ENCODE measurements around the gene SCAF4.
"Not testable (repeated sequence)": the region's sequence is repeated elsewhere in the genome, so short reads cannot be mapped to it uniquely, and the experiment has no call there.

Gene SCAF4

DNA sequence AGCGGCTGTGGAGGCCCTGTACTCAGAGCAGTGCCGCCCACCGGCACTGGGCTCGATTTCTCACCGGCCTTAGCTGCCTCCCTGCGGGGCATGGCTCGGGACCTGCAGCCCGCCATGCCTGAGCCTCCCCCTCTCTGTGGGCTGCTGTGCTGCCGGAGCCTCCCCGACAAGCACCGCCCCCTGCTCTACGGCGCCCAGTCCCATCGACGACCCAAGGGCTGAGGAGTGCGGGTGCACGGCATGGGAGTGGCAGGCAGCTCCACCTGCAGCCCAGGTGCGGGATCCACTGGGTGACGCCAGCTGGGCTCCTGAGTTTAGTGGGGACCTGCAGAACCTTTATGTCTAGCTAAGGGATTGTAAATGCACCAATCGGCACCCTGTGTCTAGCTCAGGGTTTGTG lies 77.6 kb downstream of the SCAF4 start:
- TF ChIP-seq ZFX (IDR thresholded peaks at IDR 0.05), result no peak
- TF ChIP-seq, protein P1, sequence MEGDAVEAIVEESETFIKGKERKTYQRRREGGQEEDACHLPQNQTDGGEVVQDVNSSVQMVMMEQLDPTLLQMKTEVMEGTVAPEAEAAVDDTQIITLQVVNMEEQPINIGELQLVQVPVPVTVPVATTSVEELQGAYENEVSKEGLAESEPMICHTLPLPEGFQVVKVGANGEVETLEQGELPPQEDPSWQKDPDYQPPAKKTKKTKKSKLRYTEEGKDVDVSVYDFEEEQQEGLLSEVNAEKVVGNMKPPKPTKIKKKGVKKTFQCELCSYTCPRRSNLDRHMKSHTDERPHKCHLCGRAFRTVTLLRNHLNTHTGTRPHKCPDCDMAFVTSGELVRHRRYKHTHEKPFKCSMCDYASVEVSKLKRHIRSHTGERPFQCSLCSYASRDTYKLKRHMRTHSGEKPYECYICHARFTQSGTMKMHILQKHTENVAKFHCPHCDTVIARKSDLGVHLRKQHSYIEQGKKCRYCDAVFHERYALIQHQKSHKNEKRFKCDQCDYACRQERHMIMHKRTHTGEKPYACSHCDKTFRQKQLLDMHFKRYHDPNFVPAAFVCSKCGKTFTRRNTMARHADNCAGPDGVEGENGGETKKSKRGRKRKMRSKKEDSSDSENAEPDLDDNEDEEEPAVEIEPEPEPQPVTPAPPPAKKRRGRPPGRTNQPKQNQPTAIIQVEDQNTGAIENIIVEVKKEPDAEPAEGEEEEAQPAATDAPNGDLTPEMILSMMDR (conservative IDR thresholded peaks at IDR 0.05), result no peak
- H3K27ac ChIP-seq, result no peak overlapping the region

DNA sequence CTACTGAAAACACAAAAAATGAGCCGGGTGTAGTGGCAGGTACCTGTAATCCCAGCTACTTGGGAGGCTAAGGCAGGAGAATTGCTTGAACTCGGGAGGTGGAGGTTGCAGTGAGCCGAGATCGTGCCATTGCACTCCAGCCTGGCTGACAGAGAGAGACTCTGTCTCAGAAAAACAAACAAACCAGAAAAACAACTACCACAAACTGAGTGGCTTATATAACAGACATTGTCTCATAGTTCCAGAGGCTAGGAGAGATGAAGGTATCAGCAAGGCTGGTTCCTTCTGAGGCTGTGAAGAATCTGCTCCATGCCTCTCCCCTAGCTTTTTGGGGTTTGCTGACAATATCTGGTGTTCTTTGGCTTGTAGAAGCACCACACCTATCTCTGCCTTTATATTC lies 80.4 kb downstream of the SCAF4 start:
- H3K27ac ChIP-seq, result not testable (repeated sequence)

DNA sequence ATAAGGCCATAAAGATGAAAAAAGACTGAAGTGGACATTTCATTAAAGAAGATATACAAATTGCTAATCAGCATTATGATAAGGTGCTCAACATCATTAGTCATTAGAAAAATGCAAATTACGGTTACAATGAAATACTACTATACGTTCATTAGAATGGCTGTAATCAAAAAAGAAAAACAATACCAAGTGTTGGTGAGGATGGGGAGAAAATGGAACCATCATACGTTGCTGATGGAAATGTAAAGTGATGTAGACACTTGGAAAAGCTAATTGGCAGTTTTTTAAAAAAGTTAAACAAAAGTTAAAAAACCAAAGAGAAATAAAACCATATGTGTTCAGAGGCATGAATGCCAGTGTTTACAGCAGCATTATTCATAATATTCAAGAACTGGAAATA lies 81.0 kb downstream of the SCAF4 start:
- TF ChIP-seq, protein P1 (conservative IDR thresholded peaks at IDR 0.05), result no peak
- TF ChIP-seq ZFX (IDR thresholded peaks at IDR 0.05), result no peak
- H3K27ac ChIP-seq, result no peak overlapping the region

DNA sequence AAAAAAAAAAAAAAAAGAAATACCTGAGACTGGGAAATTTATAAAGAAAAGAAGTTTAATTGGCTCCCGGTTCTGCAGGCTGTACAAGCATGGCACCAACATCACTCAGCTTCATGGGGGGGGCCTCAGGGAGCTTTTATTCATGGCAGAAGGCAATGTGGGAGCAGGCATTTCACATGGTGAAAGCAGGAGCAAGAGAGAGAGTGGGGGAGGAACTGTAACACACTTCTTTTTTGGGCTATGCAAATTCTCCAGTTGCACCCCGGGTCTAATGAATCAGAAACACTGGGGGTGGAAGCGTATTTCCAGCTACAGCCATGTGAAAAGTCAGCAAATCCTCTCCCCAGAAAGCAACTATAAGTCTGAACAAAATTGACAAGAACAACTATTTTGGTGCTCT lies 84.3 kb downstream of the SCAF4 start:
- TF ChIP-seq ZFX (IDR thresholded peaks at IDR 0.05), result no peak
- TF ChIP-seq, protein P1 (conservative IDR thresholded peaks at IDR 0.05), result no peak
- no peak overlapping the region for H3K27ac ChIP-seq

DNA sequence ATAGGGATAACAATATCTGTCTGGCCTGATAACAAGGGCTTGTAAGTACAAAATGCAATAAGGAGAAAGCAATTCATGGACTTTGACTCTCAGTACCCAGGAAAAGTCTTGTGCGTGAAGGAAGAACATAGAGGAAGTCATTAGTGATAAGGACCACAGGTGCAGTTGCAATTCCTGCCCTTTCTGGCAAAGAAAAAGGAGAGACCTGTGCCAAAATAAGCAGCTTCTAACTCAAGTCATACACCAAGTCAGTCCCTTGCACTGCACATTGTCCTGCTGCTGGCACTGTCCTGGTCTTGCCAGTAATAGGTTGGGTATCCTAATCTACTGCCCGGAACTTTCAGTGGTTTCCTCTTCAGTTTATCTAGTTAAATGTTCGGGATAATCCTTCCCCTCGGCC lies 87.3 kb downstream of the SCAF4 start:
- TF ChIP-seq, protein P1 (conservative IDR thresholded peaks at IDR 0.05), result no peak
- TF ChIP-seq ZFX (IDR thresholded peaks at IDR 0.05), result no peak
- no peak overlapping the region; the same call in 1 of the 2 replicates for H3K27ac ChIP-seq

DNA sequence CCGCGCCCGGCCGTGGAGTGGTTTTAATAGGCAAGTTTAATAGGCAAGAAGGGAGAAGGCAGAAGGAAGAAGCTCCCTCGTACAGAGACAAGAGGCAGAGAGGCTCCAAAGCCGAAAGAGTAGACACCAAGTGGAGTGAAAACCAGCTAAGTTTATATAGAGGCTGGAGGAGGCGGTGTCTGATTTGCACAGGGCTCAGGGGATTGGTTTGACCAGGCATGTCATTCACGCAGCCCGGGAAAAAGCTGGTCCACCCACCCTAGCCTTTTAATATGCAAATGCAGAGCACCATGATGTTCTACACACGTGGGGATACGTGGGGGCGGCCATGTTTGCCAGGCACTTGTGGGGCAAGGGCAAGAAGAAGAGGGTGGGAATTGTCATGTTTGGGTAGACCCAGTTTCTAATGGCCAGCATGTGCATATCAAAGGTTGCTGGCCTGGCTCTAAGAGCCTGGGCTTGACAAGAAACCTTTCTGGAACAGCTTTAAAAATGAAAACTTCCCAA lies 90.4 kb downstream of the SCAF4 start:
- no peak overlapping the region for H3K27ac ChIP-seq
- no peak for TF ChIP-seq ZFX (IDR thresholded peaks at IDR 0.05)
- TF ChIP-seq, protein P1 (conservative IDR thresholded peaks at IDR 0.05), result no peak

DNA sequence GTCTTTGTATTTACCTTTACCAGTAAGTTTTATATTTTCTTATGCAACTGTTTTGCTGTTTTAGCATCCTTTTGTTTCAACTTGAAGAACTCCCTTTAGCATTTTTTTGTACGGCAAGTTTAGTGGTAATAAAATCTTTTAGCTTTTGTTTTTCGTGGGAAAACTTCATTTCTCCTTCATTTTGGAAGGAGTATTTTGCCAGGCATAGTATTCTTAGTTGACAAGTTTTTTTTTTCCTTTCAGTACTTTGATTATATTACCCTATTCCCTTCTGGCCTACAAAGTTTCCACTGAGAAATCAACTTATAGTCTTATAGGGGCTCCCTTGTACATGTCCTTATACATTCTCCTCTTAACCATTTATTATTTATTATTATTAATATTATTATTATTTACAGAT lies 95.0 kb downstream of the SCAF4 start:
- no peak overlapping the region for H3K27ac ChIP-seq
- TF ChIP-seq, protein P1 (conservative IDR thresholded peaks at IDR 0.05), result no peak

DNA sequence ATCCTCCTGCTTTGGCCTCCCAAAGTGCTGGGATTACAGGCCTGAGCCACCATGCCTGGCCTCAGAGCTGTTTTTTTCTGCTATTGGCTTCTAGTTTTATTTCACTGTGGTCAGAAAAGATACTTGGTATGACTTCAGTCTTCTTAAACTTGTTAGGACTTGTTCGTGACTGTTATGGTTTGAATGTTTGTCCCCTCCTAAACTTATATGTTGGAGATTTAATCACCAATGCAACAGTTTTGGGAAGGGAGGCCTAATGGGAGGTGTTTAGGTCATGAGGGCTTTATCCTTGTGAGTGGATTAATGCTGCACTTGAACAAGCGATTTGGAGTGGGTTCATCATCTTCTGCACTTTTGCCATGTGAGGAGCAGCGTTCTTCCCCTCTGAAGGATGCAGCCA lies 96.9 kb downstream of the SCAF4 start:
- TF ChIP-seq, protein P1 (conservative IDR thresholded peaks at IDR 0.05), result no peak
- TF ChIP-seq ZFX (IDR thresholded peaks at IDR 0.05), result no peak
- no peak overlapping the region for H3K27ac ChIP-seq

DNA sequence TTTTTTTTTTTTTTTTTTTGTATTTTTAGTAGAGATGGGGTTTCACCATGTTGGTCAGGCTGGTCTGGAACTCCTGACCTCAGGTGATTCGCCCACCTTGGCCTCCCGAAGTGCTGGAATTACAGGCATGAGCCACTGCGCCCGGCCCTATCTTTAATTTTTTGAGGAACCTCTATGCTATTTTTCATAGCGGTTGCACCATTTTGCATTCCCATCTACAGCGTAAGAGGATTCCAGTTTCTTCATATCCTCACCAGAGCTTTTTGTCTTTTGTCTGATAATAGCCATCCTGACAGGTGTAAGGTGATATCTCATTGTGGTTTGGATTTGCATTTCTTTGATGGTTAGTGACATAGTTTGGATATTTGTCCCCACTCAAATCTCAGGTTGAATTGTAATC lies 100.0 kb downstream of the SCAF4 start:
- H3K27ac ChIP-seq, result not testable (repeated sequence)

Measured in C4-2B (cell line).